ENCODE data around the gene NMT1.

NMT1 gene

GRCh38 chr17:45029758-45030423, 31.2 kb upstream of the NMT1 start:
- TF ChIP-seq GATA2 (IDR thresholded peaks at IDR 0.05; ENCODE audit: low read depth, low read length) (no peak), GATA3 (IDR thresholded peaks at IDR 0.05; ENCODE audit: low read depth, low read length) (no peak)

- TF ChIP-seq GATA2 (IDR thresholded peaks at IDR 0.05; ENCODE audit: low read depth, low read length) (no peak), GATA3 (IDR thresholded peaks at IDR 0.05; ENCODE audit: low read depth, low read length) (no peak)
Measured at GRCh38 chr17:45030733-45031132, 30.4 kb upstream of the NMT1 start.

- TF ChIP-seq GATA3 (IDR thresholded peaks at IDR 0.05; ENCODE audit: low read depth, low read length) = peak; percentile 99
- peak; percentile 99 for TF ChIP-seq GATA2 (IDR thresholded peaks at IDR 0.05; ENCODE audit: low read depth, low read length)
Measured at GRCh38 chr17:45031231-45032173, 29.6 kb upstream of the NMT1 start.

GRCh38 chr17:45032174-45032541, 29.0 kb upstream of the NMT1 start:
- TF ChIP-seq GATA2 (IDR thresholded peaks at IDR 0.05; ENCODE audit: low read depth, low read length) = no peak
- TF ChIP-seq GATA3 (IDR thresholded peaks at IDR 0.05; ENCODE audit: low read depth, low read length) = no peak

GRCh38 chr17:45034599-45034998, 26.5 kb upstream of the NMT1 start:
- no peak for TF ChIP-seq GATA2 (IDR thresholded peaks at IDR 0.05; ENCODE audit: low read depth, low read length)
- no peak for TF ChIP-seq GATA3 (IDR thresholded peaks at IDR 0.05; ENCODE audit: low read depth, low read length)

- TF ChIP-seq GATA2 (IDR thresholded peaks at IDR 0.05; ENCODE audit: low read depth, low read length) = no peak
- TF ChIP-seq GATA3 (IDR thresholded peaks at IDR 0.05; ENCODE audit: low read depth, low read length) = no peak
Measured at GRCh38 chr17:45035848-45036247, 25.3 kb upstream of the NMT1 start.

- TF ChIP-seq GATA2 (IDR thresholded peaks at IDR 0.05; ENCODE audit: low read depth, low read length) = no peak
- TF ChIP-seq GATA3 (IDR thresholded peaks at IDR 0.05; ENCODE audit: low read depth, low read length) = no peak
Measured at GRCh38 chr17:45036691-45037090, 24.4 kb upstream of the NMT1 start.

GRCh38 chr17:45038728-45039634, 22.1 kb upstream of the NMT1 start:
- TF ChIP-seq GATA3 (IDR thresholded peaks at IDR 0.05; ENCODE audit: low read depth, low read length) = no peak

- no peak for TF ChIP-seq GATA3 (IDR thresholded peaks at IDR 0.05; ENCODE audit: low read depth, low read length)
- TF ChIP-seq GATA2 (IDR thresholded peaks at IDR 0.05; ENCODE audit: low read depth, low read length) = no peak
Measured at GRCh38 chr17:45040459-45040858, 20.7 kb upstream of the NMT1 start.

GRCh38 chr17:45042346-45043120, 18.6 kb upstream of the NMT1 start:
- no peak for TF ChIP-seq GATA2 (IDR thresholded peaks at IDR 0.05; ENCODE audit: low read depth, low read length)
- TF ChIP-seq GATA3 (IDR thresholded peaks at IDR 0.05; ENCODE audit: low read depth, low read length) = no peak

GRCh38 chr17:45043813-45044540, 17.1 kb upstream of the NMT1 start:
- TF ChIP-seq GATA3 (IDR thresholded peaks at IDR 0.05; ENCODE audit: low read depth, low read length) = no peak
- TF ChIP-seq GATA2 (IDR thresholded peaks at IDR 0.05; ENCODE audit: low read depth, low read length) = no peak

GRCh38 chr17:45046537-45047125, 14.5 kb upstream of the NMT1 start:
- no peak for TF ChIP-seq GATA3 (IDR thresholded peaks at IDR 0.05; ENCODE audit: low read depth, low read length)
- no peak for TF ChIP-seq GATA2 (IDR thresholded peaks at IDR 0.05; ENCODE audit: low read depth, low read length)

Data from SH-SY5Y (cell line).